NCI-H146 treated with DMSO at 0.1 percent for 48 hours (cell line): Measurements from ENCODE around the gene POLR3B.

Source experiments
- DNase-seq: peaks from one replicate; lab custom pipeline; 2025; ENCODE audit not compliant: unreplicated experiment; lab: John Stamatoyannopoulos, UW

Gene POLR3B

GRCh38 chr12:106412563-106412962 is 55.0 kb downstream of the POLR3B start:
- DNase-seq = no peak

- no peak for DNase-seq
Measured at GRCh38 chr12:106415134-106415533, 57.6 kb downstream of the POLR3B start.

GRCh38 chr12:106416273-106416672 is 58.7 kb downstream of the POLR3B start:
- no peak for DNase-seq

GRCh38 chr12:106417926-106418910 is 60.7 kb downstream of the POLR3B start:
- no peak for DNase-seq

GRCh38 chr12:106418970-106419369 is 61.4 kb downstream of the POLR3B start:
- no peak for DNase-seq

GRCh38 chr12:106423291-106423690 is 65.7 kb downstream of the POLR3B start:
- no peak for DNase-seq

- DNase-seq = no peak
Measured at GRCh38 chr12:106425061-106425702, 67.6 kb downstream of the POLR3B start.

GRCh38 chr12:106427917-106428316 is 70.4 kb downstream of the POLR3B start:
- no peak for DNase-seq

- no peak for DNase-seq
Measured at GRCh38 chr12:106428384-106428783, 70.8 kb downstream of the POLR3B start.

- no peak for DNase-seq
Measured at GRCh38 chr12:106429043-106429552, 71.5 kb downstream of the POLR3B start.

GRCh38 chr12:106429636-106430035 is 72.1 kb downstream of the POLR3B start:
- DNase-seq = no peak

GRCh38 chr12:106431839-106432411 is 74.4 kb downstream of the POLR3B start:
- DNase-seq = no peak

- no peak for DNase-seq
Measured at GRCh38 chr12:106433055-106433454, 75.5 kb downstream of the POLR3B start.

GRCh38 chr12:106434526-106434925 is 77.0 kb downstream of the POLR3B start:
- no peak for DNase-seq

- DNase-seq = no peak
Measured at GRCh38 chr12:106436164-106436563, 78.6 kb downstream of the POLR3B start.

- no peak for DNase-seq
Measured at GRCh38 chr12:106442575-106442974, 85.0 kb downstream of the POLR3B start.

- no peak for DNase-seq
Measured at GRCh38 chr12:106445053-106445452, 87.5 kb downstream of the POLR3B start.

GRCh38 chr12:106445959-106446358 is 88.4 kb downstream of the POLR3B start:
- peak; percentile 88 for DNase-seq

- DNase-seq = peak; percentile 97
Measured at GRCh38 chr12:106446419-106447092, 89.0 kb downstream of the POLR3B start.

- peak; percentile 58 for DNase-seq
Measured at GRCh38 chr12:106452309-106452708, 94.8 kb downstream of the POLR3B start.

- DNase-seq = no peak
Measured at GRCh38 chr12:106455111-106455510, 97.6 kb downstream of the POLR3B start.
